Lower leg skin (tissue), 4 donors: ENCODE data around the gene EVA1B. TPM values are rescaled to one million over a fixed set of nuclear protein-coding genes. Genes with fewer than 3 reads are reported as not detected.

Source experiments
- DNase-seq, 2 donors: peaks; one replicate each; pipeline ENCODE4 v3.0.0-alpha.2; 2019; ENCODE audit warnings: low spot score in 2 of 2
- H3K4me3 ChIP-seq: fragments of 200-600 bp; sonication (generic); 2 replicates; pipeline ENCODE4 v1.5.1; 2017; ENCODE audit warnings: mild to moderate bottlenecking, low read depth; ENCODE audit not compliant: poor library complexity, severe bottlenecking
- POLR2A ChIP-seq, 2 donors: fragments of 450-650 bp; IDR thresholded peaks; one replicate each; pipeline ENCODE4 v1.6.1; 2016 to 2017; ENCODE audit warnings: antibody characterized with exemption in 2 of 2, mild to moderate bottlenecking in 1 of 2, moderate library complexity in 1 of 2
- WGBS, 2 donors: methylation state at CpG; one replicate each; pipeline ENCODE4 v1.1.5; 2018; 5-methylcytosine and 5-hydroxymethylcytosine counted together
- intact Hi-C: fragments of 100-400 bp; cut with DNase I; formaldehyde crosslinking; loops from one replicate; pipeline ENCODE4 v1.15.0; 2023; ENCODE audit warnings: low total_unique reads
- total RNA-seq, 4 donors: library from RNA; depleted of rRNA; stranded (reverse); fragments of >200 nt; gene quantifications; one replicate each; pipeline ENCODE4 v1.1.0, GENCODE V29; 2016
- TF ChIP-seq, protein P1 (sequence below), 3 donors: fragments of 450-650 bp; IDR thresholded peaks; one replicate each; pipeline ENCODE4 v1.5.1; 2016; ENCODE audit warnings: antibody characterized with exemption in 3 of 3, mild to moderate bottlenecking in 3 of 3, moderate library complexity in 2 of 3

EVA1B gene
- total RNA-seq, 4 donors from 2014 or later = 29.8 to 35.5 (median 34.3) TPM

DNA sequence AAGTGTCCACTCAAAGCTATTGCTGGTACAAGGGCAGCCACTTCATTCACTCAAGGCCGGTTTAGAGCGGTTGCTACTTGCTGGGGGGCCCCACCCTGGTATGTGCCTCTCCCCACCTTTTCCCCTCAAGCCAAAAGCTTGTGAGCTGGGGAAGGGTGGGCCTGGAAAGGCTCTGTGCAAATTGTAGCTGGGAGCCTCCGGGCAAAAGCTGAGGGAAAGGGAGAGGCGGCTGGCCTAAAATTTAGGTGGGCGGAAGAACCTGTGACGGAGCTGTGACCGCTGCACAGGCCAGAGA lies 17.6 kb downstream of the EVA1B start:
- TF ChIP-seq POLR2A (IDR thresholded peaks at IDR 0.05) = no peak
- intact Hi-C loops = no loop called here
- no peak overlapping the region for H3K4me3 ChIP-seq
- peak in 1 of 2 donors; percentile 85 for DNase-seq
- 28 to 51% methylated on average over 7 of the region's 7 CpGs for WGBS, 2 donors

DNA sequence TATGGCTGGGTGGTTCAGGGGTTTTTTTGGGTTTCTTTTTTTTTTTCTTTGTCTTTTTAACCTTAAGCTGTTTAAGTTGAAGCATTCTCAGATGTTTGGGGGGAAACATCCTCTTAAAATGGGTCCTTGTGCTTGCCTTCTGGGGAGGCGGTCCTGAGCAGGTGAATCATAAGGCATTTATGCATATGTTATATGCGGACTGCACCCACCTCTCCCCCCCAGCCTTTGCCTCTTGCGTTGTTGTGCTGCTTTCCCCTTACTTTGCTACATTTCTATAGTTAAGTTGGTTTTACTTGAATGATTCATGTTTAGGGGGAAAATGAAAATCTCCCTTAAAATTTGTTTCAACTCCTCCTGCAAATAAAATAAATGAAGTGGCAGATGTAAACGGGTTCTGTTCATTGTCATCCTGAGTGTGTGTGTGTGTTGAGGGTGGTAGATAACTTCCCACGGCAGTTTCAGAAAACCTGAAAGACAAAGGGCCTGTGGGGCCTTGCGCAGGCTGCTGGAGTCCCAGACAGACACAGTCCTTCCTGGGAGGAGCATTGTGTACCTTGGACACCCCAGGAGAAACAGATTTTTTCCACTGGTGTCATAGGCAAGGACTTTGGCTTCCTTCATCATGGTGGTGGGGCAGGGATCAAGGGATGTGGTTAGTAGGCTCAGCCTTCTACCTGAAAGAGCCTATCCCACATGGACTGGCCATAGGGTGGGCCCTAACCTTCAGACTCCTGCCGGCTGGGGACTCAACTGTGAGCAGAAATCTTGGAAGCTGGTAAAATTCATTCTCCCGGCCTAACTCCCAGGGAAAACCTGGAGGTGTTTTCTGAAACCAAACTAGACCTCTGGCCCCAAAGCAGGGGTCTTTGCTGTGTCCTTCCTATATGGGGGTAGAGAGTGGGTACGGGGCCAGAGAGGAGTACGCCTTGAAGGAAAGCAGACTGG lies 18.2 kb downstream of the EVA1B start:
- TF ChIP-seq, protein P1, sequence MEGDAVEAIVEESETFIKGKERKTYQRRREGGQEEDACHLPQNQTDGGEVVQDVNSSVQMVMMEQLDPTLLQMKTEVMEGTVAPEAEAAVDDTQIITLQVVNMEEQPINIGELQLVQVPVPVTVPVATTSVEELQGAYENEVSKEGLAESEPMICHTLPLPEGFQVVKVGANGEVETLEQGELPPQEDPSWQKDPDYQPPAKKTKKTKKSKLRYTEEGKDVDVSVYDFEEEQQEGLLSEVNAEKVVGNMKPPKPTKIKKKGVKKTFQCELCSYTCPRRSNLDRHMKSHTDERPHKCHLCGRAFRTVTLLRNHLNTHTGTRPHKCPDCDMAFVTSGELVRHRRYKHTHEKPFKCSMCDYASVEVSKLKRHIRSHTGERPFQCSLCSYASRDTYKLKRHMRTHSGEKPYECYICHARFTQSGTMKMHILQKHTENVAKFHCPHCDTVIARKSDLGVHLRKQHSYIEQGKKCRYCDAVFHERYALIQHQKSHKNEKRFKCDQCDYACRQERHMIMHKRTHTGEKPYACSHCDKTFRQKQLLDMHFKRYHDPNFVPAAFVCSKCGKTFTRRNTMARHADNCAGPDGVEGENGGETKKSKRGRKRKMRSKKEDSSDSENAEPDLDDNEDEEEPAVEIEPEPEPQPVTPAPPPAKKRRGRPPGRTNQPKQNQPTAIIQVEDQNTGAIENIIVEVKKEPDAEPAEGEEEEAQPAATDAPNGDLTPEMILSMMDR (IDR thresholded peaks at IDR 0.05) = no peak
- TF ChIP-seq POLR2A (IDR thresholded peaks at IDR 0.05) = no peak
- no peak overlapping the region for H3K4me3 ChIP-seq
- 58 to 68% methylated on average over 10 of the region's 10 CpGs for WGBS, 2 donors
- peak in 1 of 2 donors; percentile 57 for DNase-seq
- intact Hi-C loops = no loop called here

DNA sequence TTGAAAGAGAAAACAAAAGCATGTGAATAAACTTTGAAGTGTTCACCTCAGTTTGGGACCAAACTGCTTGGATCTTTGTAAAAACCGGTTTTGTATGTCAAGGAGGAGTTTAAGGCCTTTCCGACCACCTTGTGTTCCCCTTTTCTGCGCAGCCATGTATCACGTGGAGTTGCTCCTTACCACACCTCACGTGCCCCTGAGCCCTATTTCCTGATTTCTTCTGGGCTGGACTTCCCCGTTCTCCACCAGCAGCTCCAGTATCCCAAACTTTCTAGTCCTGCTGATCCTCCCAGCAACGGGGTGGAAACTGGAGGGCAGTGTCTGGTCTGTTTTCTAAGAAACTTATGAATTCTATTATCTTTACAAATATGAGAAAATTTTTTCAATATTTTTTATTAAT lies 18.9 kb downstream of the EVA1B start:
- intact Hi-C loops = no loop called here
- 67 to 68% methylated on average over 7 of the region's 7 CpGs for WGBS, 2 donors
- peak; percentile 44 to 86 for DNase-seq

DNA sequence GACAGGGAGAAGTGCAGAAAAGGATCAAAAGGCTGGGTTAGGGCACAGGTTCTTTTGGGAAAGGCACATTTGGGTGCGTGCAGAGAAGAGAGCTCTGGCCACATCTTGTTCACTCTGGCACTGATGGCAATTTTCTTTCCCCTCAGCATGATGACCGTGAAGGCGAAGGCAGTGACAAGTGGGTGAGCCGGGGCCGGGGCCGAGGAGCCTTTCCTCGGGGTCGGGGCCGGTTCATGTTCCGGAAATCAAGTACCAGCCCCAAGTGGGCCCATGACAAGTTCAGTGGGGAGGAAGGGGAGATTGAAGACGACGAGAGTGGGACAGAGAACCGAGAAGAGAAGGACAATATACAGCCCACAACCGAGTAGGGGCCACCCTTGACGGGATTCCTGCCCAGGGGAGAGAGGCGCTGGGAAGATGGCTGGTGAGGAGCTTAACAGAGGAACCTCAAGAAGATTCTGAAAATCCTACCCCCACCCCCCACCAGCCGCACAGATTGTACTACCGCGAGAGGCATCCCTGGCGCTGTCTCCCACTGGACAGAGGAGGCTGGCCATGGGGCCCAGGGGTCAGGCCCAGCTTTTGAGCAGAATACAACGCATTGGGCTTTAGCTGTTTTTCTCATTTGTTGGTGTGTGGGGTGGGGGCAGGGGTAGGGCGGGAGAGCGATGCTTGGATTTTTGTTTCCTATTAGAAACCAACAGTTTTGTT lies 19.6 kb downstream of the EVA1B start:
- no peak for TF ChIP-seq POLR2A (IDR thresholded peaks at IDR 0.05)
- TF ChIP-seq, protein P1 (IDR thresholded peaks at IDR 0.05) = no peak
- intact Hi-C loops = no loop called here
- H3K4me3 ChIP-seq = no peak overlapping the region
- peak in 1 of 2 donors; percentile 85 for DNase-seq
- WGBS, 2 donors = 91 to 92% methylated on average over 23 of the region's 23 CpGs

More for the DNA sequence above, 18.9 kb downstream of the EVA1B start:
- TF ChIP-seq, protein P1 (IDR thresholded peaks at IDR 0.05) = no peak
- TF ChIP-seq POLR2A (IDR thresholded peaks at IDR 0.05) = no peak
- no peak overlapping the region for H3K4me3 ChIP-seq

DNA sequence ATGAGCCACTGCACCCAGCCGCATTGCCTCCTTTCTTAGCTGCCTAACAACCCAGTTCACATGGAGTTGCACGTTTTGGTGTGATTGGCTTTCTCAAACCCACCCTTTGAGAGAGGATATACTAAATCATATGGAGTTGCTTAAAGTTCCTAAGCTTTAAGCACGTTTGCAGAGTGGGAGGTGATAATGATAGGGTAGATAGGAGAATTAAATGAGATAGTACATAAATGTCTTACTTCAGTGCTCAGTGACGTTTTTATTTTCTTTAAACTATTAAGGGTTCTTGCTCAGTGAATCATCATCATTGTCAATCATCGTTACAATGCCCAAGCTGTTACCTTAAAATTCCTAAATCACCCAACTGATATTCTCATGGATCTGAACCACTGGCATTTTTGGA lies 20.2 kb downstream of the EVA1B start:
- TF ChIP-seq, protein P1 (IDR thresholded peaks at IDR 0.05) = no peak
- no peak for TF ChIP-seq POLR2A (IDR thresholded peaks at IDR 0.05)
- DNase-seq = no peak
- H3K4me3 ChIP-seq = no peak overlapping the region
- WGBS, 2 donors = 70 to 75% methylated on average over 5 of the region's 5 CpGs
- intact Hi-C loops = no loop called here

DNA sequence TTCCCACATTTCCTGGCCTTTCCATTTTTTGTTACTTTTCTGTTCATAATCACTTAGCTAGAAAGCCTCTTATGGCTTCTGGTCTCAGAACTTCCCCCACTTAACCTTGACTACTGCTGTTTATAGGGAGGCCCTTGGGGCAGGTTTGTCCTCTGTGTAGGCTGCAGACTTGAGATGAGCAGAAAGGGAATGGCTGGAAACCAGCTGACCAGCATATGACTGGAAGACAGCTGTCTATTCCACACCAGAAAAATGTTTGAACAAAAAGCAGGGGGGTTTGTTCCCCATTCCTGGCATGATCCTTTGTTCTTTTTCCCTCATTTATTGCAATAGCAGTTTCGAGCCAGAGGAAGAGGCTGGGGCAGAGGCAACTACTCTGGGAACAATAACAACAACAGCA lies 22.2 kb downstream of the EVA1B start:
- no peak for TF ChIP-seq POLR2A (IDR thresholded peaks at IDR 0.05)
- TF ChIP-seq, protein P1 (IDR thresholded peaks at IDR 0.05) = no peak
- no peak overlapping the region for H3K4me3 ChIP-seq
- WGBS, 2 donors = 64 to 67% methylated on average over 1 of the region's 1 CpG
- intact Hi-C loops = no loop called here
- no peak for DNase-seq
